Measurements from ENCODE around the gene IGLL5.

GRCh38 chr22:22921575-22921974 is 34.0 kb downstream of the IGLL5 start:
- no peak for TF ChIP-seq PHF8 (IDR thresholded peaks at IDR 0.05; ENCODE audit: borderline replicate concordance, low read depth)
- no peak for TF ChIP-seq POLR2A (IDR thresholded peaks at IDR 0.05; ENCODE audit: low read length)
- TF ChIP-seq, protein P1, sequence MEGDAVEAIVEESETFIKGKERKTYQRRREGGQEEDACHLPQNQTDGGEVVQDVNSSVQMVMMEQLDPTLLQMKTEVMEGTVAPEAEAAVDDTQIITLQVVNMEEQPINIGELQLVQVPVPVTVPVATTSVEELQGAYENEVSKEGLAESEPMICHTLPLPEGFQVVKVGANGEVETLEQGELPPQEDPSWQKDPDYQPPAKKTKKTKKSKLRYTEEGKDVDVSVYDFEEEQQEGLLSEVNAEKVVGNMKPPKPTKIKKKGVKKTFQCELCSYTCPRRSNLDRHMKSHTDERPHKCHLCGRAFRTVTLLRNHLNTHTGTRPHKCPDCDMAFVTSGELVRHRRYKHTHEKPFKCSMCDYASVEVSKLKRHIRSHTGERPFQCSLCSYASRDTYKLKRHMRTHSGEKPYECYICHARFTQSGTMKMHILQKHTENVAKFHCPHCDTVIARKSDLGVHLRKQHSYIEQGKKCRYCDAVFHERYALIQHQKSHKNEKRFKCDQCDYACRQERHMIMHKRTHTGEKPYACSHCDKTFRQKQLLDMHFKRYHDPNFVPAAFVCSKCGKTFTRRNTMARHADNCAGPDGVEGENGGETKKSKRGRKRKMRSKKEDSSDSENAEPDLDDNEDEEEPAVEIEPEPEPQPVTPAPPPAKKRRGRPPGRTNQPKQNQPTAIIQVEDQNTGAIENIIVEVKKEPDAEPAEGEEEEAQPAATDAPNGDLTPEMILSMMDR (IDR thresholded peaks at IDR 0.05), result no peak
- no peak for TF ChIP-seq POLR2AphosphoS2 (conservative IDR thresholded peaks at IDR 0.05; ENCODE audit: low read length)
- TF ChIP-seq CBX8 (IDR thresholded peaks at IDR 0.05), result no peak
- TF ChIP-seq RAD21 (conservative IDR thresholded peaks at IDR 0.05 in 1 of 2, IDR thresholded peaks at IDR 0.05 in 1 of 2), result no peak
- TF ChIP-seq RNF2 (IDR thresholded peaks at IDR 0.05; ENCODE audit: borderline replicate concordance, low read depth), result no peak
- no peak for TF ChIP-seq EHMT2 (IDR thresholded peaks at IDR 0.05; ENCODE audit: low read depth)

All from A549 (cell line).